RKO (cell line): Measurements from ENCODE around the gene LRMDA.

Source experiments
- DNase-seq: peaks from one replicate; pipeline ENCODE4 v3.0.0-alpha.2; 2016; ENCODE audit warnings: low spot score

Gene LRMDA

DNA sequence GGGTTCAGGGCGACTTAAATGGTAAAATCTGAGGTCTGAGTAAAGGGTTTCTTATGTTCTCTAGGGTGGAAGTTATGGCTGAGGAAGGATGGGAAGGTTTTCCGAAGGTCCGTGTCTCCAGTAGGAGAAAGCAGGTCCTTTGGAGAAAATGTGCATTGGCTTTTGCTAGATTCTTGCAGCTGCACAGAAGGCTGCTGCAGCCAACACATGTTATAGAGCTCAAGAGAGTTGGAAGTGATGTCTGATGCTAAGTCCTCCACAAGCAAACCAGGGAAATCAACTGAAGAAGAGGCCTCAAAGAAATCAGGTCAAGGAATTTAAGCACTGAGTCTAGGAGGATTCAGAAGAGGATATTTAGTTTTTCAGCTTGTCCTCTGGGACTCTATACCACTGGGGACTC, 404.6 kb downstream of the LRMDA start:
- no peak for DNase-seq

- DNase-seq = no peak
Measured at GRCh38 chr10:75838486-75838885, 407.1 kb downstream of the LRMDA start.

GRCh38 chr10:75839020-75839419, 407.6 kb downstream of the LRMDA start:
- no peak for DNase-seq

DNA sequence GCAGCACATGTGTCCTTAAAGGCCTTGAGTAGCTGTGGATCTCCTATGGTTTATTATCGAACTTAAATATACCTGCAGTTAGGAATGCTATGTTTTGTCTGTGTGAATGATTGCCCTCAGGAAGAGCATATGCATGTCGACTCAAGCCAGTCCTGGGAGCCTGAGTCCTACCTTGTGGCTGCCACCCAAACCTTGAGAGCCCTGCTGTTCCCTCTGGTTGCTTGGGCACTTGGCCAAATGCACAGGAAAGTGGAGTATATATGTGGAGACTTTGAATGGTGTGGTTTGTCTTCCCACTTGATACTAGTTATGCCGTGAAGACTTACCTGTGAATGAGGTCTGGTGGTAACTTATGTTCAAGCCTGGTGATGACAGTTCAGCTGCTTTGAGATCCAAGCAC, 409.8 kb downstream of the LRMDA start:
- DNase-seq = no peak

DNA sequence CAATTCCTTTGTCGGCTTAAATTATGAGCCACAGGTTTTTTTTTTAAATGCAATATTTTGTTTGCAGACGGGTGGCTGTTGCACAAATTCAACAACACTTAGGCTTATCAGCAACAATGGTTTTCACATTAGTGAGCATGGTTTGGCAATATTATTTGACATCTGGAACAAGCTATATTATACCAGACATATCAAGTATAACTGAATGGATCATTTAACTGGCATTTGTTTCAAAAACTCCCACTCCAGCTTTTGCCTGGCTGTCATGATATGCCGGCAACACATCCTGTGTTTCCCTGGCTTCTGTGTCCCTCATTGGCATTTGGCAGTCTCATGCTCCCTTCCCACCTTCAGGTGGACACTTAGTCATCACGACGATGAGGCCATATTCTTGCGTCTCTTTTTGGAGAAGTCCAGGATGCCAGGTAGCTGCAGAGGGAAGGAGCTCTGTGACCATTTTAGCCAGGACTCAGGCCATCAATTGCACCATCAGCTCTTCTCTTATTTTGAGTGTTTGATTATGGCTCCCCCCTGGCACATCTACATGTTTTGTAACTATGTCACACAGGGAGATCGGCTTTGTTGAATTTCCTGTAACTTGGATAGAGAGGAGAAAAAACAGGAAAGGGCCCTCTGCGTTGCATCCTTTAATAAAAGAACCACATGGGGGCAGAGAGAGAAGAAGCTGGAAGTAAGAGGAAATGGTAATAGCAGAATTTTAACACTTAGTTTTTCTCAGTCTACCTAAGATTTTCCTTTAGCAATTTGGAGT, 413.9 kb downstream of the LRMDA start:
- DNase-seq = no peak

DNA sequence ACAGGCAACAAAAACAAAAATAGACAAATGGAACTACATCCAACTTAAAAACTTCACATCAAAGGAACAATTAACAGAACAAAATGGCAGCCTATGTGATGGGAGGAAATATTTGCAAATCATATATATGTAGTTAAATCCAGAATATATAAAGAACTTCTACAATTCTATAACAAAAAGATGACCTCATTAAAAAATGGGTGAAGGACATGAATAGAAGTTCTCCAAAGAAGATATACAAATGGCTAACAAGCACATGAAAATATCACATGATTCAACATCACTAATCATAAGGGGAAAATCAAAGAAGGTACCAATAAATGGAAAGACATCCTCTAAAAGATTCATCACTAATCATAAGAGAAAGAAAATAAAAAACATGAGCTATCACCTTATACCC, 416.1 kb downstream of the LRMDA start:
- no peak for DNase-seq

DNA sequence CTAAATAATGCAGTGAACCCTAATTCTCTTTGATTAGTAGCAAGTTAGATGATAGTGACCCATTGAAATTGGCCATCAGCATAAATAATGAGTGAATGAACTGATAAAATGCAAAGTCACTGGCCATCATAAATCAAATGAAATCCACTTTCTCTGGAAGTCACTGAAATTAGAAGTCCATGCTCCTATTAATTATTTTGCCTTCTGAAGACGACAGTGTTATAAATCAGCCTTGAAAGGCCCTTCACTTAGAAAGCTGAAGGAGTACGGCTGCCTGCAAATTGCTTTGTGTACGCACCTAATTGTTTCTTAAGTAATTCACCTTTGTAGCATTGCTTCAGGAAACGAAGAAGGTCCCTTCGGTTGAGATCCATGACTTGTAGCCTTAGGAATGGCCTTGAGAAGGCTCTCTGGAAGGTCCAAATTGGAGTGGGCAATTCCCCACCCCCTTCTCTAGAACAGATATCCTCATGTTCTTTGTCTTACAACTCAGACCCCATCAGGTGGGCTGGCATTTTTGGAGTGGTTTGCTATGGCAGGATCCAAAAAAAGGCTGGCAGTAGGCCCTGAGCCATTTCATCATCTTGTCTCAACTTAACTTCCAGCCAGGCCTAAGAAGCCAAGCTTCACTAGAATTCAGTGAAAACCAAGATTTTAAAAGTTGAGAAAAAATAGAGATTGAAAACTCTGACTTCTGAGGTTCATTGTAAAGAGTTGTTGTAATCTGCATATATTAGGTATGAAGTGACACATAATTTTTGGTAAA, 420.3 kb downstream of the LRMDA start:
- DNase-seq = no peak

GRCh38 chr10:75852851-75853484, 421.5 kb downstream of the LRMDA start:
- DNase-seq = peak; percentile 16

GRCh38 chr10:75857269-75857846, 425.9 kb downstream of the LRMDA start:
- DNase-seq = no peak

- DNase-seq = no peak
Measured at GRCh38 chr10:75857896-75858295, 426.5 kb downstream of the LRMDA start.

DNA sequence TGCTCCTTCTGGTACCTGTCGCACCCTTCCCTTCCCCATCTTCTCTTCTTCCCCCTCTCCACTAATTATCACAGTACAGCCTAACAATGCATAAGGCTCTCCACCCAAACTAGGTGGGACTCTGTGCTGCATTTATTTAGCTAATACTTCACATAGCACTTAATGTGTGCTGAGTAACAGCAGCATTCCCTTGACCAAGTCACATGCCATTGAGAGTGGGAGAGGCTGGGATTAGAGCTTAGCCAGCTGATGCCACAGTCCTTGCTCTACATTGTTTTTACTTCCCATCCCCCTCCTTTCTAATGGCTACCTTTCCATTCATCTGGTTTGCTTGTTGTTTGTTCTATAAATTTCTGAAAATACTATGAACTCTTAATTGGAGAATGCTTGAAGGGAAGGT, 426.9 kb downstream of the LRMDA start:
- DNase-seq = no peak

- no peak for DNase-seq
Measured at GRCh38 chr10:75859141-75859540, 427.7 kb downstream of the LRMDA start.

GRCh38 chr10:75860009-75860408, 428.6 kb downstream of the LRMDA start:
- no peak for DNase-seq

- DNase-seq = no peak
Measured at GRCh38 chr10:75861582-75861981, 430.2 kb downstream of the LRMDA start.

- no peak for DNase-seq
Measured at GRCh38 chr10:75862935-75863334, 431.5 kb downstream of the LRMDA start.

DNA sequence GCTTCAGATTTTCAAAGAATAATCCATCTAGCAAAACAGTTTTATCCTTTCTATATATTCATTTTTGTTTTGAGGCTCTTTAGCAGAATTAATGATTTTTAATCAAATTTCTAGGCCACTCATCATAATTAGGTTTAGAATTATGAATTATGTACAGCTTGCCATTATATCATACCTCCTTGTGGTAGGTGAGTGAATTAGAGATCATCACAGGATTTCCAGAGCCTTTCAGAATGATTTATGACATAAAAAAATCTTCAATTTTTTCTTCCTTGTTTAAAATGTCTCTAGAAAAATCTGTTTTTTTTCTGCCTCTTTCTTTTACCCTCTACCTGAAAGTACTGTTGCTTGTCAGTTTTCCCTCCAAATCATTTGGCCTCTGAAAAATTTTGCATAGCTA, 433.3 kb downstream of the LRMDA start:
- no peak for DNase-seq

GRCh38 chr10:75865413-75866299, 434.2 kb downstream of the LRMDA start:
- no peak for DNase-seq

DNA sequence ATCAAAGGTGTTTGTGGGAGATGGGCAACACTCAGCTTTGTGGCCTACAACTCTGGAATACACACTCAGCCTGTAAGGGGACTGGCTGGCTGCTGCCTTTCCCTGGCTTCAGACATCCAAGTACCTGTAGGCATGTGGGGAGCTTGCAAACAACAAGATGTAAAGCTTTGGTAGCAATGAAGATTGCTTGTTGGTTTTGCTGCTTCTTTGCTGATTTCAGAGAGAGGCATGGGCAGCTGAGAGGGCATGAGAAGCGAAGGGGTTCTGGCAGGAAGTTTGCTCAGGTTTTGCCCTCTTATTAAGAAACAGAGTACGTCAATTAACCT, 434.8 kb downstream of the LRMDA start:
- no peak for DNase-seq

- DNase-seq = no peak
Measured at GRCh38 chr10:75866731-75867130, 435.3 kb downstream of the LRMDA start.

DNA sequence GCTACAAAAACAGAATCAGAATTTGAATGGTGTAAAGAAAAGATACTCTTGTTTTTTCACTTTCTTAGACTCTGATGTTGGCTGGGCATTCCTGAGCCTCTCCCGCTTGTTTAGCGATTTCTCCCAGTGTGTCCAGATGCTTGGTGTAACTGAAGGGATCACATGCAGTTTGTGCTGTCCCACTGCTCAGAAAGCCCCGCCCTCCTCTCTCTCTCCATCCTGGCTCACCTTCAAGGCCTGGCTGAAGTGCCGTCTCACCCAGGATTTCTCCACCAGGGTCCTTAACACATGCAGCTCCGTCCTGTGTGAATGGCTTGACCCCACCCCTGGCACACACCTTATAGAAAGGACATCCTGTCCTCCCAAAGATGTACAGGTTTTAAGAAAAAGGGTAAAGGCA, 437.1 kb downstream of the LRMDA start:
- DNase-seq = no peak

- DNase-seq = no peak
Measured at GRCh38 chr10:75870039-75870645, 438.7 kb downstream of the LRMDA start.
